ENCODE results near the gene AHNAK2.

Gene AHNAK2

GRCh38 chr14:104978746-104979691 lies 845 bp upstream of the AHNAK2 start (continued):
- TF ChIP-seq PATZ1 (tag by site-specific recombination; IDR thresholded peaks at IDR 0.05): peak; percentile 6; the same call in 1 of the 2 replicates
- no peak for TF ChIP-seq ZNF140 (tag by site-specific recombination; IDR thresholded peaks at IDR 0.05)
- no peak for TF ChIP-seq ZNF366 (tag by site-specific recombination; conservative IDR thresholded peaks at IDR 0.05)
- TF ChIP-seq ZNF777 (tag by site-specific recombination; IDR thresholded peaks at IDR 0.05; ENCODE audit: borderline replicate concordance): no peak
- no peak for TF ChIP-seq ZNF121 (tag by site-specific recombination; IDR thresholded peaks at IDR 0.05)
- no peak for TF ChIP-seq ZNF394 (tag by site-specific recombination; IDR thresholded peaks at IDR 0.05; ENCODE audit: borderline replicate concordance)
- no peak for TF ChIP-seq ZNF26 (tag by site-specific recombination; IDR thresholded peaks at IDR 0.05)
- peak; percentile 40; the same call in 1 of the 2 replicates for TF ChIP-seq GLIS2 (tag by site-specific recombination; IDR thresholded peaks at IDR 0.05)
- no peak for TF ChIP-seq OVOL3 (tag by site-specific recombination; IDR thresholded peaks at IDR 0.05)
- no peak for TF ChIP-seq ZBTB49 (tag by site-specific recombination; IDR thresholded peaks at IDR 0.05; ENCODE audit: low read depth)
- no peak for TF ChIP-seq SP7 (tag by site-specific recombination; IDR thresholded peaks at IDR 0.05)
- no peak for TF ChIP-seq ZNF175 (tag by site-specific recombination; IDR thresholded peaks at IDR 0.05)
- TF ChIP-seq ZNF707 (tag by site-specific recombination; IDR thresholded peaks at IDR 0.05): no peak
- no peak for TF ChIP-seq PRDM10 (tag by site-specific recombination; IDR thresholded peaks at IDR 0.05)
- no peak for TF ChIP-seq ZNF211 (tag by site-specific recombination; IDR thresholded peaks at IDR 0.05; ENCODE audit: low read depth)
- no peak for TF ChIP-seq ZNF23 (tag by site-specific recombination; IDR thresholded peaks at IDR 0.05; ENCODE audit: borderline replicate concordance)
- 0 out of 2 replicates have a peak, but pooled peaks have one; percentile 22 for TF ChIP-seq BCL11A (tag by site-specific recombination; IDR thresholded peaks at IDR 0.05; ENCODE audit: low read depth)
- peak; percentile 44 for TF ChIP-seq ZFHX2 (tag by site-specific recombination; conservative IDR thresholded peaks at IDR 0.05)
- TF ChIP-seq HIC1 (tag by site-specific recombination; IDR thresholded peaks at IDR 0.05): 0 out of 2 replicates have a peak, but pooled peaks have one; percentile 16
- no peak for TF ChIP-seq ZNF274 (IDR thresholded peaks at IDR 0.05; ENCODE audit: low read length)
- TF ChIP-seq ZNF274 (tag by site-specific recombination; IDR thresholded peaks at IDR 0.05; ENCODE audit: borderline replicate concordance): no peak
- no peak for TF ChIP-seq ZNF404 (tag by site-specific recombination; IDR thresholded peaks at IDR 0.05)
- no peak for TF ChIP-seq ZNF639 (tag by site-specific recombination; IDR thresholded peaks at IDR 0.05)
- no peak for TF ChIP-seq ZNF24 (tag by site-specific recombination; IDR thresholded peaks at IDR 0.05)
- TF ChIP-seq OSR2 (tag by site-specific recombination; IDR thresholded peaks at IDR 0.05): no peak
- no peak for TF ChIP-seq ZSCAN16 (tag by site-specific recombination; IDR thresholded peaks at IDR 0.05)

All from HEK293 (cell line).